ENCODE results near the gene NDUFC2. TPM values are rescaled to one million over a fixed set of nuclear protein-coding genes. Genes with fewer than 3 reads are reported as not detected.
A peak's percentile ranks its signal among the peaks of the same experiment; 100 is the strongest.

The NDUFC2 gene
- total RNA-seq, 4 donors from 2014 or later = 205 to 342 (median 228) TPM

DNA sequence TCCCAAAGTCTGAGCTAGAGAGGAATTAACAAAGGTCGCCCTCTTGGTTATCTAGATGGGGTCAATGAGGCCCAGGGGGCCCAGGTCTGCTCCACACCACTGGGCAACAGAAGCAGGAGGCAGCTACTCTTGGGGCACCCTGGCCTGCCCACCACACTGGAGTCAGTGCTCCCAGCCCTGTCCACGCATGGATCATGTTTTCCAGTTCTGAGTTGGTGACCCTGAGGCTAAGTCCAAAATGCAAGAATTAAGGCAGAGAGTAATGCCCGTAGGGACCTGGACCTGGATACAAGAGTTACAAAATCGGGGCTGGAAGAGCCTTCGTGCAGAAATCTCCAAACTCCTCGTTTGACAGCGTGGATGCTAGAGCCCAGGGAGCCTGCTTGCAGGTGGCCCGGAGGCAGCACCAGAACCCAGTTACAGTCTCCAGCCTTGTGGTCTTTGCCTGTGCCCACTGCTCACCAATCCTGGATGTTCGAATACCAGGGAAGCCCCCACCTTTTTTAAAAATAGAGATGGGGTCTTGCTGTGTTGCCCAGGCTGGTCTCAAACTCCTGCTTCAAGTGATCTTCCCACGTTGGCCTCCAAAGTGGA is 22.1 kb downstream of the NDUFC2 start:
- DNase-seq = no peak
- Histone ChIP-seq H3K36me3 (no peaks in the 10 kb centered on the region), H3K4me3 (replicated peaks in 1 of 3) (no peak overlapping the region), H3K4me1 (peaks cover 22% of the 10 kb centered on the region in 2 donors), H3K9me3 (no peaks in the 10 kb centered on the region), H3K27me3 (no peaks in the 10 kb centered on the region), H3K27ac (no peak overlapping the region)
- intact Hi-C loops (cut with DNase I) = no loop called here
- TF ChIP-seq POLR2A (IDR thresholded peaks at IDR 0.05) = no peak
- TF ChIP-seq, protein P1, sequence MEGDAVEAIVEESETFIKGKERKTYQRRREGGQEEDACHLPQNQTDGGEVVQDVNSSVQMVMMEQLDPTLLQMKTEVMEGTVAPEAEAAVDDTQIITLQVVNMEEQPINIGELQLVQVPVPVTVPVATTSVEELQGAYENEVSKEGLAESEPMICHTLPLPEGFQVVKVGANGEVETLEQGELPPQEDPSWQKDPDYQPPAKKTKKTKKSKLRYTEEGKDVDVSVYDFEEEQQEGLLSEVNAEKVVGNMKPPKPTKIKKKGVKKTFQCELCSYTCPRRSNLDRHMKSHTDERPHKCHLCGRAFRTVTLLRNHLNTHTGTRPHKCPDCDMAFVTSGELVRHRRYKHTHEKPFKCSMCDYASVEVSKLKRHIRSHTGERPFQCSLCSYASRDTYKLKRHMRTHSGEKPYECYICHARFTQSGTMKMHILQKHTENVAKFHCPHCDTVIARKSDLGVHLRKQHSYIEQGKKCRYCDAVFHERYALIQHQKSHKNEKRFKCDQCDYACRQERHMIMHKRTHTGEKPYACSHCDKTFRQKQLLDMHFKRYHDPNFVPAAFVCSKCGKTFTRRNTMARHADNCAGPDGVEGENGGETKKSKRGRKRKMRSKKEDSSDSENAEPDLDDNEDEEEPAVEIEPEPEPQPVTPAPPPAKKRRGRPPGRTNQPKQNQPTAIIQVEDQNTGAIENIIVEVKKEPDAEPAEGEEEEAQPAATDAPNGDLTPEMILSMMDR (IDR thresholded peaks at IDR 0.05) = no peak
- WGBS, 2 donors = 78 to 86% methylated on average over 10 of the region's 10 CpGs

DNA sequence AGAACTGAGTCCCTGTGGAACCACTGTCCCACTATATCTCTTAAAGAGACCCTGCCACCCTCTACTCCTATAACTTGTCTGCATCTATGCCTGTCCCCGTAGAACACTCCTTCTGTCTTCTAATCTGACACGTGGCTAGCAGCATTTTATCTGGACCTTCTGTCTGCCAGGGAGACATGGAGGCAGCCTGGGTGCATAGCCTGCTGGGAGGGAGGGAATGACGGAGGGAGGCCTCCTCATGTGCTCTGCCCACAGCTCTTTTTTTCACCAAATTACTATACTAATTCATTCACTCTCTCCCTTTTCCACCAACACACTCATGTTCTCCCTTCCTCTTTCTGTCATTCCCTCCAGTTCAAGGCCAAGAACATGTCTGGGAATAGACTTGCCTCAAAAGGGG is 23.6 kb downstream of the NDUFC2 start:
- Histone ChIP-seq H3K36me3 (no peaks in the 10 kb centered on the region), H3K27me3 (no peaks in the 10 kb centered on the region), H3K9me3 (no peaks in the 10 kb centered on the region), H3K27ac (no peak overlapping the region), H3K4me3 (replicated peaks in 1 of 3) (no peak overlapping the region), H3K4me1 (peaks cover 7 to 19% of the 10 kb centered on the region in 2 donors)
- WGBS, 2 donors = 83 to 90% methylated on average over 3 of the region's 3 CpGs
- no peak for DNase-seq
- TF ChIP-seq, protein P1 (IDR thresholded peaks at IDR 0.05) = no peak
- TF ChIP-seq POLR2A (IDR thresholded peaks at IDR 0.05) = no peak
- intact Hi-C loops (cut with DNase I) = no loop called here

DNA sequence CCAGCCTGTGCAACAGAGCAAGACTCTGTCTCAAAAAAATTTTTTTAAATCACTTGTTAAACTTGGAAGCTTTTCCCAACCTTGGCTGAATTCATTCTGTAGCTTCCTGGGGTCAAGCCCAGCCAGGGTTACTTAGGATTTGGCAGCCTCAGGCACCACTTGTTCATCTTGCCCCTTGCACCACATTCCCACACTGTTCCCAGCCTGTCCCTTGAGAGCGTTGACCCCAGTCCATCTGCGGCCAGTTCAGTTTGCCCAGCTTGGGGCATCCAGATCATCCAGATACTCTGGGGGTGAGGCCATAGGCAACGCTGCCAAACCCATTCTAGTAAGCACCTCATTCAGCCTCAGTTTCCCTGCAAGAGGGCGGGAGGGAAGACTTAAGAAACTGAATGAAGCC is 24.7 kb downstream of the NDUFC2 start:
- H3K4me3 ChIP-seq (replicated peaks in 1 of 3) = no peak overlapping the region
- no peaks in the 10 kb centered on the region for H3K27me3 ChIP-seq
- no peaks in the 10 kb centered on the region for H3K9me3 ChIP-seq
- H3K4me1 ChIP-seq = peaks cover 0 to 13% of the 10 kb centered on the region in 2 donors
- intact Hi-C loops (cut with DNase I) = no loop called here
- DNase-seq = no peak
- 93 to 97% methylated on average over 4 of the region's 4 CpGs for WGBS, 2 donors
- no peak for TF ChIP-seq POLR2A (IDR thresholded peaks at IDR 0.05)
- TF ChIP-seq, protein P1 (IDR thresholded peaks at IDR 0.05) = no peak
- H3K36me3 ChIP-seq = no peaks in the 10 kb centered on the region
- H3K27ac ChIP-seq = no peak overlapping the region

DNA sequence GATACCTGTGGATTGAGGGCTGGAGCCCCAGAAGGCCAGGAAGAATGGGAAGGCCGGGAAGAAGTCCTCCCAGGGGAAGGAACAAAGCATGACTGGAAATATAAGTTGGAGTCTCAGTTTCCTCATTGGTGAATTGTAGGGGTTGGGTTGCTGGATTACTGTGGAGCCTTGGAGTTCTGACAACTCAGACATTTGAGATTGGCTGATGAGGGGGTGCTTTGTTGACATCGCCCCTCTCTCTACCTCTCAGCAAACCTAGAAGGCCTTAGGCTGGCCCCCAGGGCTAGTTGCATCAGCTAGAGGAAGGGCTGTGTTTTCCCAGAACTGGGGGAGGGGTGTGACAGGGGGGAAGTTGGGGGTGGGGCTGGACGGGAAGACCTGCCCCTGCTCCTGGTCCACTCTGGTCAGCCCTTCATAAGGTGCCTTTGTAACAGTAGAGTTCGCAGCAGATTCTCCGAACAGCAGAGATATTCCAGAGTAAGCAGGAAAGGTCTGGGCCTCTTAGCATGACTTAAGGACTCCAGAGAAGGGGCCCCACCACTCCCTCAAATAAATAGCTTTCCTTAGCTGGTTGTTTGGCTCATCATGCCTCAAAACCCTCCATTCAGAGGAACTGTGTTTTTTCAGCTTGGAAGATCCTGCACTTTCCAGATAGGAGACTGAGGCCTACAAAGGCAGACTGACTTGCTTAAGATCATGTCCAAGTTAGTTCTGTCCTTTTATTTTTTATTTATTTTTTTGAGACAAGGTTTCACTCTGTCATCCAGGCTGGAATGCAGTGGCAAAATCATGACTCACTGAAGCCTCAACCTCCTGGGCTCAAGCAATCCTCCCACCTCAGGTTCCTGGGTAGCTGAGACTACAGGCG is 28.5 kb downstream of the NDUFC2 start:
- intact Hi-C loops (cut with DNase I) = no loop called here
- Histone ChIP-seq H3K27me3 (no peaks in the 10 kb centered on the region), H3K36me3 (no peaks in the 10 kb centered on the region), H3K9me3 (no peaks in the 10 kb centered on the region), H3K27ac (peak overlapping the region in 1 of 3 donors; percentile 24), H3K4me1 (peaks cover 8 to 23% of the 10 kb centered on the region in 2 donors), H3K4me3 (replicated peaks in 1 of 3) (no peak overlapping the region)
- 79 to 80% methylated on average over 6 of the region's 6 CpGs for WGBS, 2 donors
- TF ChIP-seq, protein P1 (IDR thresholded peaks at IDR 0.05) = no peak
- no peak for DNase-seq

DNA sequence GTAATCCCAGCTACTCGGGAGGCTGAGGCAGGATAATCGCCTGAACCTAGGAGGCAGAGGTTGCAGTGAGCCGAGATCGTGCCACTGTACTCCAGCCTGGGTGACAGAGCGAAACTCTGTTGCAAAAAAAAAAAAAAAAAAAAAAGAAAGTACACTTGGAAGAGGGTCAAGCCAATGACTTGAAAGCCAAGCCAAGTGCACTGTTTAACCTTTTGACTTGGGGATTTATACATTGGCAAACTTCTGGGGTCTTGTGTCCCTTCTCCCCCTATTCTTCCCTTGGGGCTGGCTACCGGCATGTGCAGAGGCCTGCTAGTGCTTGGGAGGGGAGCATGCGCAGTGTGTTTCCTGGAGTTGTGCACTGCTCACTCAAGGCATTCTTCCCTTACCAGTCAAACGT is 30.3 kb downstream of the NDUFC2 start:
- WGBS, 2 donors = 63 to 66% methylated on average over 8 of the region's 8 CpGs

More for the DNA sequence above, 30.3 kb downstream of the NDUFC2 start:
- H3K4me1 ChIP-seq = peaks cover 8 to 34% of the 10 kb centered on the region in 2 donors
- H3K27me3 ChIP-seq = no peaks in the 10 kb centered on the region
- H3K27ac ChIP-seq = peak overlapping the region in 1 of 3 donors; percentile 36
- no peaks in the 10 kb centered on the region for H3K9me3 ChIP-seq
- no peaks in the 10 kb centered on the region for H3K36me3 ChIP-seq
- intact Hi-C loops (cut with DNase I) = no loop called here
- TF ChIP-seq, protein P1 (IDR thresholded peaks at IDR 0.05) = no peak
- no peak overlapping the region for H3K4me3 ChIP-seq (replicated peaks in 1 of 3)
- peak in 1 of 2 donors; percentile 12 for DNase-seq
